Activated naive CD4-positive, alpha-beta T cell treated with anti-CD3 and anti-CD28 coated beads, Interleukin-2, amount 10 ng/mL, durations not matched to agents 7 days and 5 days (primary cell): Measurements from ENCODE around the gene FCMR.

ENCODE experiments used
- CTCF ChIA-PET: fragments of 350-600 bp; sonication (Branson Sonifier 250); formaldehyde crosslinking; loops from one replicate; lab custom pipeline; 2021; ENCODE audit warnings: antibody characterized with exemption; lab: Charles Lee
- DNase-seq: peaks from one replicate; pipeline ENCODE4 v3.0.0-alpha.2; 2020
- H3K27ac Mint-ChIP-seq: one replicate; pipeline ENCODE4 v1.8.0; 2021; ENCODE audit warnings: mild to moderate bottlenecking, moderate library complexity, mixed read lengths
- H3K27me3 Mint-ChIP-seq: one replicate; pipeline ENCODE4 v1.8.0; 2021; ENCODE audit warnings: mild to moderate bottlenecking, mixed read lengths
- H3K36me3 Mint-ChIP-seq: one replicate; pipeline ENCODE4 v1.8.0; 2021; ENCODE audit warnings: mixed read lengths
- H3K4me1 Mint-ChIP-seq: one replicate; pipeline ENCODE4 v1.8.0; 2021; ENCODE audit warnings: mixed read lengths
- H3K4me3 Mint-ChIP-seq: one replicate; pipeline ENCODE4 v1.8.0; 2021; ENCODE audit warnings: mild to moderate bottlenecking, moderate library complexity, mixed read lengths
- H3K9me3 Mint-ChIP-seq: one replicate; pipeline ENCODE4 v1.8.0; 2021; ENCODE audit warnings: mixed read lengths

FCMR gene

GRCh38 chr1:206921772-206922265 lies at the start of gene FCMR:
Gene FCMR, minus strand, starts transcription at chr1:206921941. Its CDS starts 87 bp downstream, at chr1:206921854.
- H3K36me3 Mint-ChIP-seq: peaks cover 37% of the 10 kb centered on the region
- H3K27me3 Mint-ChIP-seq: no peaks in the 10 kb centered on the region
- no peak within 1 kb of the TSS for H3K27ac Mint-ChIP-seq
- CTCF ChIA-PET: interaction anchor here (0.7 to 13.0 kb wide), 10 partner anchors 10 to 195 kb away, joined by 3 to 168 read pairs (median 5); partner anchors contain the start of gene IL20
- H3K4me3 Mint-ChIP-seq: no peak within 1 kb of the TSS
- peaks cover 39% of the 10 kb centered on the region for H3K4me1 Mint-ChIP-seq
- DNase-seq: peak; percentile 69
- H3K9me3 Mint-ChIP-seq: no peaks in the 10 kb centered on the region

GRCh38 chr1:206971029-206971655 lies 49.4 kb upstream of the FCMR start:
- Mint-ChIP-seq H3K36me3 (no peaks in the 10 kb centered on the region), H3K4me3 (no peak overlapping the region), H3K27ac (no peak overlapping the region), H3K9me3 (no peaks in the 10 kb centered on the region), H3K27me3 (peaks cover 37% of the 10 kb centered on the region), H3K4me1 (peaks cover 27% of the 10 kb centered on the region)
- no peak for DNase-seq
- CTCF ChIA-PET: interaction anchor here (6.2 kb wide), 1 partner anchor 11 kb away, joined by 45 read pairs; no protein-coding TSS in a partner anchor

GRCh38 chr1:206970446-206970845 lies 48.7 kb upstream of the FCMR start, which contains the start of gene FCAMR:
Gene FCAMR, minus strand, starts transcription at chr1:206970460. Its CDS starts 335 bp downstream, at chr1:206970125.
- H3K4me1 Mint-ChIP-seq: peaks cover 34% of the 10 kb centered on the region
- no peaks in the 10 kb centered on the region for H3K9me3 Mint-ChIP-seq
- H3K36me3 Mint-ChIP-seq: no peaks in the 10 kb centered on the region
- DNase-seq: no peak
- H3K27me3 Mint-ChIP-seq: peaks cover 37% of the 10 kb centered on the region
- CTCF ChIA-PET: interaction anchor here (0.6 to 6.2 kb wide), 2 partner anchors 12 to 36 kb away, joined by 4 to 45 read pairs; no protein-coding TSS in a partner anchor
- no peak within 1 kb of the TSS for H3K4me3 Mint-ChIP-seq
- no peak within 1 kb of the TSS for H3K27ac Mint-ChIP-seq

GRCh38 chr1:206969090-206969489 lies 47.3 kb upstream of the FCMR start:
- H3K4me1 Mint-ChIP-seq: peaks cover 38% of the 10 kb centered on the region
- no peaks in the 10 kb centered on the region for H3K36me3 Mint-ChIP-seq
- no peak for DNase-seq
- no peak overlapping the region for H3K4me3 Mint-ChIP-seq
- CTCF ChIA-PET: interaction anchor here (1.3 to 6.2 kb wide), 3 partner anchors 13 to 42 kb away, joined by 4 to 45 read pairs (median 9); no protein-coding TSS in a partner anchor
- H3K27ac Mint-ChIP-seq: no peak overlapping the region
- H3K27me3 Mint-ChIP-seq: peaks cover 33% of the 10 kb centered on the region
- no peaks in the 10 kb centered on the region for H3K9me3 Mint-ChIP-seq

GRCh38 chr1:206967096-206967849 lies 45.5 kb upstream of the FCMR start:
- CTCF ChIA-PET: interaction anchor here (0.7 to 2.7 kb wide), 4 partner anchors 16 to 40 kb away, joined by 3 to 9 read pairs (median 5); no protein-coding TSS in a partner anchor
- H3K4me1 Mint-ChIP-seq: peaks cover 53% of the 10 kb centered on the region
- peak overlapping the region; percentile 55 for H3K4me3 Mint-ChIP-seq
- no peak for DNase-seq
- H3K27ac Mint-ChIP-seq: peak overlapping the region; percentile 82
- H3K36me3 Mint-ChIP-seq: no peaks in the 10 kb centered on the region
- H3K27me3 Mint-ChIP-seq: peaks cover 29% of the 10 kb centered on the region
- H3K9me3 Mint-ChIP-seq: no peaks in the 10 kb centered on the region

GRCh38 chr1:206965781-206966180 lies 44.0 kb upstream of the FCMR start:
- H3K27me3 Mint-ChIP-seq: peaks cover 28% of the 10 kb centered on the region
- no peak overlapping the region for H3K4me3 Mint-ChIP-seq
- DNase-seq: no peak
- CTCF ChIA-PET: interaction anchor here (1.4 to 1.8 kb wide), 2 partner anchors 29 to 32 kb away, joined by 4 to 5 read pairs; no protein-coding TSS in a partner anchor
- H3K4me1 Mint-ChIP-seq: peaks cover 65% of the 10 kb centered on the region
- H3K27ac Mint-ChIP-seq: no peak overlapping the region
- H3K9me3 Mint-ChIP-seq: no peaks in the 10 kb centered on the region
- no peaks in the 10 kb centered on the region for H3K36me3 Mint-ChIP-seq

GRCh38 chr1:206963740-206964139 lies 42.0 kb upstream of the FCMR start:
- Mint-ChIP-seq H3K36me3 (no peaks in the 10 kb centered on the region), H3K9me3 (no peaks in the 10 kb centered on the region), H3K27ac (no peak overlapping the region), H3K27me3 (peaks cover 27% of the 10 kb centered on the region), H3K4me1 (peaks cover 61% of the 10 kb centered on the region), H3K4me3 (no peak overlapping the region)
- no peak for DNase-seq
- CTCF ChIA-PET: interaction anchor here (0.9 to 1.6 kb wide), 3 partner anchors 16 to 306 kb away, joined by 3 read pairs; no protein-coding TSS in a partner anchor

GRCh38 chr1:206963119-206963712 lies 41.5 kb upstream of the FCMR start:
- H3K27ac Mint-ChIP-seq: no peak overlapping the region

GRCh38 chr1:206962272-206962671 lies 40.5 kb upstream of the FCMR start:
- peak; percentile 37 for DNase-seq
- H3K27ac Mint-ChIP-seq: peak overlapping the region; percentile 58

More at GRCh38 chr1:206963119-206963712, 41.5 kb upstream of the FCMR start:
- no peaks in the 10 kb centered on the region for H3K9me3 Mint-ChIP-seq
- CTCF ChIA-PET: interaction anchor here (0.9 to 1.6 kb wide), 4 partner anchors 16 to 305 kb away, joined by 3 read pairs; no protein-coding TSS in a partner anchor
- no peak overlapping the region for H3K4me3 Mint-ChIP-seq
- DNase-seq: no peak
- peaks cover 30% of the 10 kb centered on the region for H3K27me3 Mint-ChIP-seq
- no peaks in the 10 kb centered on the region for H3K36me3 Mint-ChIP-seq
- peaks cover 56% of the 10 kb centered on the region for H3K4me1 Mint-ChIP-seq

GRCh38 chr1:206961668-206962067 lies 39.9 kb upstream of the FCMR start:
- peaks cover 31% of the 10 kb centered on the region for H3K27me3 Mint-ChIP-seq
- CTCF ChIA-PET: interaction anchor here (0.9 to 2.4 kb wide), 4 partner anchors 12 to 42 kb away, joined by 3 to 9 read pairs (median 4); no protein-coding TSS in a partner anchor
- H3K4me1 Mint-ChIP-seq: peaks cover 40% of the 10 kb centered on the region
- no peak for DNase-seq
- H3K27ac Mint-ChIP-seq: peak overlapping the region; percentile 34
- no peak overlapping the region for H3K4me3 Mint-ChIP-seq
- no peaks in the 10 kb centered on the region for H3K9me3 Mint-ChIP-seq
- H3K36me3 Mint-ChIP-seq: no peaks in the 10 kb centered on the region

More at GRCh38 chr1:206962272-206962671, 40.5 kb upstream of the FCMR start:
- Mint-ChIP-seq H3K4me1 (peaks cover 46% of the 10 kb centered on the region), H3K36me3 (no peaks in the 10 kb centered on the region), H3K27me3 (peaks cover 31% of the 10 kb centered on the region), H3K4me3 (no peak overlapping the region), H3K9me3 (no peaks in the 10 kb centered on the region)
- CTCF ChIA-PET: interaction anchor here (0.9 to 2.4 kb wide), 5 partner anchors 12 to 42 kb away, joined by 3 to 9 read pairs (median 3); no protein-coding TSS in a partner anchor

- H3K27me3 Mint-ChIP-seq: peaks cover 31% of the 10 kb centered on the region
- no peaks in the 10 kb centered on the region for H3K9me3 Mint-ChIP-seq
- H3K4me1 Mint-ChIP-seq: peaks cover 34% of the 10 kb centered on the region
- H3K36me3 Mint-ChIP-seq: no peaks in the 10 kb centered on the region
- CTCF ChIA-PET: interaction anchor here (2.4 kb wide), 1 partner anchor 21 kb away, joined by 9 read pairs; no protein-coding TSS in a partner anchor
- H3K4me3 Mint-ChIP-seq: no peak overlapping the region
- no peak for DNase-seq
- H3K27ac Mint-ChIP-seq: peak overlapping the region; percentile 38
Observed at GRCh38 chr1:206960676-206961386, 39.1 kb upstream of the FCMR start.

GRCh38 chr1:206958144-206958543 lies 36.4 kb upstream of the FCMR start:
- no peaks in the 10 kb centered on the region for H3K36me3 Mint-ChIP-seq
- CTCF ChIA-PET: interaction anchor here (0.9 to 2.0 kb wide), 4 partner anchors 22 to 46 kb away, joined by 3 to 7 read pairs (median 4); no protein-coding TSS in a partner anchor
- peaks cover 31% of the 10 kb centered on the region for H3K27me3 Mint-ChIP-seq
- H3K4me1 Mint-ChIP-seq: peaks cover 35% of the 10 kb centered on the region
- H3K9me3 Mint-ChIP-seq: no peaks in the 10 kb centered on the region
- no peak for DNase-seq
- H3K4me3 Mint-ChIP-seq: no peak overlapping the region
- H3K27ac Mint-ChIP-seq: no peak overlapping the region

GRCh38 chr1:206957639-206958038 lies 35.9 kb upstream of the FCMR start:
- H3K27ac Mint-ChIP-seq: no peak overlapping the region
- no peaks in the 10 kb centered on the region for H3K36me3 Mint-ChIP-seq
- peaks cover 30% of the 10 kb centered on the region for H3K4me1 Mint-ChIP-seq

More at GRCh38 chr1:206957639-206958038, 35.9 kb upstream of the FCMR start:
- CTCF ChIA-PET: interaction anchor here (0.9 to 2.0 kb wide), 4 partner anchors 22 to 45 kb away, joined by 3 to 7 read pairs (median 4); no protein-coding TSS in a partner anchor
- Mint-ChIP-seq H3K9me3 (no peaks in the 10 kb centered on the region), H3K27me3 (peaks cover 31% of the 10 kb centered on the region), H3K4me3 (no peak overlapping the region)
- no peak for DNase-seq
